ENCODE measurements around the gene EIF2AK3. TPM values are rescaled to one million over a fixed set of nuclear protein-coding genes. Genes with fewer than 3 reads are reported as not detected.

EIF2AK3 gene
- 2.2 and 4.8 TPM in 2 replicates for polyA plus RNA-seq (2012; rRNA removed)
- 4.2 and 4.8 TPM in 2 replicates for polyA plus RNA-seq (2012; cell fraction: cytosol; rRNA removed)
- polyA plus RNA-seq (2012; cell fraction: nucleus; rRNA removed): 4.8 and 9.9 TPM in 2 replicates

GRCh38 chr2:88627055-88627855 is at the start of gene EIF2AK3:
TSS of gene EIF2AK3 (minus strand) at chr2:88627464. CDS start at chr2:88627274, 190 bp downstream.
- peak; percentile 64 for TF ChIP-seq SIN3A (IDR thresholded peaks at IDR 0.05; ENCODE audit: borderline replicate concordance, low read depth, low read length)
- peak in 1 of 2 experiments; percentile 13; a peak in 1 of 4 replicates for TF ChIP-seq EP300 (IDR thresholded peaks at IDR 0.05; ENCODE audit: borderline replicate concordance in 1 of 2, low read depth in 1 of 2, low read length in 1 of 2)
- TF ChIP-seq TAF1 (IDR thresholded peaks at IDR 0.05; ENCODE audit: borderline replicate concordance, low read depth, low read length): peak; percentile 76
- peak; percentile 97 for TF ChIP-seq CHD2 (IDR thresholded peaks at IDR 0.05; ENCODE audit: low read length, partially characterized antibody)
- peak; percentile 73 for TF ChIP-seq GABPA (IDR thresholded peaks at IDR 0.05; ENCODE audit: low read depth)
- TF ChIP-seq POLR2AphosphoS5 (IDR thresholded peaks at IDR 0.05; ENCODE audit: low read depth, low read length): peak; percentile 48; the same call in 1 of the 2 replicates
- no peak for TF ChIP-seq RCOR1 (IDR thresholded peaks at IDR 0.05; ENCODE audit: low read length)
- no peak for TF ChIP-seq ZBTB33 (IDR thresholded peaks at IDR 0.05; ENCODE audit: borderline replicate concordance, low read depth)
- TF ChIP-seq, protein P1, sequence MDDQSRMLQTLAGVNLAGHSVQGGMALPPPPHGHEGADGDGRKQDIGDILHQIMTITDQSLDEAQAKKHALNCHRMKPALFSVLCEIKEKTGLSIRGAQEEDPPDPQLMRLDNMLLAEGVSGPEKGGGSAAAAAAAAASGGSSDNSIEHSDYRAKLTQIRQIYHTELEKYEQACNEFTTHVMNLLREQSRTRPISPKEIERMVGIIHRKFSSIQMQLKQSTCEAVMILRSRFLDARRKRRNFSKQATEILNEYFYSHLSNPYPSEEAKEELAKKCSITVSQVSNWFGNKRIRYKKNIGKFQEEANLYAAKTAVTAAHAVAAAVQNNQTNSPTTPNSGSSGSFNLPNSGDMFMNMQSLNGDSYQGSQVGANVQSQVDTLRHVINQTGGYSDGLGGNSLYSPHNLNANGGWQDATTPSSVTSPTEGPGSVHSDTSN (IDR thresholded peaks at IDR 0.05): peak; percentile 97
- TF ChIP-seq SMC3 (IDR thresholded peaks at IDR 0.05; ENCODE audit: low read depth, low read length): no peak
- TF ChIP-seq TEAD4 (IDR thresholded peaks at IDR 0.05; ENCODE audit: borderline replicate concordance, insufficient read depth): no peak
- peak; percentile 81 for TF ChIP-seq MXI1 (IDR thresholded peaks at IDR 0.05; ENCODE audit: low read depth, low read length)
- peak; percentile 67 for TF ChIP-seq YY1 (IDR thresholded peaks at IDR 0.05; ENCODE audit: low read depth)
- peak; percentile 85 for TF ChIP-seq ELF1 (IDR thresholded peaks at IDR 0.05)
- TF ChIP-seq GATA2 (CRISPR knock-in tag; IDR thresholded peaks at IDR 0.05): peak; percentile 47; the same call in 1 of the 2 replicates
- TF ChIP-seq MAX (IDR thresholded peaks at IDR 0.05; ENCODE audit: low read depth): peak; percentile 56; the same call in 1 of the 2 replicates
- TF ChIP-seq MEF2A (IDR thresholded peaks at IDR 0.05; ENCODE audit: borderline replicate concordance, low read depth): no peak
- TF ChIP-seq, protein P2, sequence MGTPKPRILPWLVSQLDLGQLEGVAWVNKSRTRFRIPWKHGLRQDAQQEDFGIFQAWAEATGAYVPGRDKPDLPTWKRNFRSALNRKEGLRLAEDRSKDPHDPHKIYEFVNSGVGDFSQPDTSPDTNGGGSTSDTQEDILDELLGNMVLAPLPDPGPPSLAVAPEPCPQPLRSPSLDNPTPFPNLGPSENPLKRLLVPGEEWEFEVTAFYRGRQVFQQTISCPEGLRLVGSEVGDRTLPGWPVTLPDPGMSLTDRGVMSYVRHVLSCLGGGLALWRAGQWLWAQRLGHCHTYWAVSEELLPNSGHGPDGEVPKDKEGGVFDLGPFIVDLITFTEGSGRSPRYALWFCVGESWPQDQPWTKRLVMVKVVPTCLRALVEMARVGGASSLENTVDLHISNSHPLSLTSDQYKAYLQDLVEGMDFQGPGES (IDR thresholded peaks at IDR 0.05; ENCODE audit: low read depth, low read length): peak; percentile 99
- peak; percentile 93 for TF ChIP-seq RFX5 (IDR thresholded peaks at IDR 0.05; ENCODE audit: low read length)
- TF ChIP-seq RAD21 (IDR thresholded peaks at IDR 0.05; ENCODE audit: low read length): no peak
- no peaks in the 10 kb centered on the region for H3K27me3 ChIP-seq (ENCODE audit: insufficient read depth)
- ChIA-PET CTCF (interaction anchor here (1.2 to 2.7 kb wide), 4 partner anchors 22 to 44 kb away, joined by 3 to 9 read pairs (median 5); no protein-coding TSS in a partner anchor), POLR2A (interaction anchor here (1.0 to 1.2 kb wide), 2 partner anchors 22 to 27 kb away, joined by 3 to 5 read pairs; no protein-coding TSS in a partner anchor)
- peaks cover 5 to 16% of the 10 kb centered on the region in 2 experiments; a peak in 3 of 4 replicates for H3K4me1 ChIP-seq (ENCODE audit: control insufficient read depth in 1 of 2, insufficient read depth in 2 of 2, low read depth in 1 of 2, low read length in 1 of 2)
- H3K9me2 ChIP-seq: no peaks in the 10 kb centered on the region
- H3K9ac ChIP-seq: peak within 1 kb of the TSS; percentile 85
- H3K79me2 ChIP-seq (ENCODE audit: insufficient read depth): peaks cover 45% of the 10 kb centered on the region
- peak within 1 kb of the TSS; percentile 96 to 98 for H3K27ac ChIP-seq (ENCODE audit: low read depth in 2 of 2, low read length in 1 of 2)
- no peaks in the 10 kb centered on the region for H4K20me1 ChIP-seq (ENCODE audit: insufficient read depth)
- peaks cover 0 to 4% of the 10 kb centered on the region in 2 experiments for H3K36me3 ChIP-seq (replicated peaks in 1 of 2; ENCODE audit: control insufficient read depth in 1 of 2, insufficient read depth in 2 of 2, low read length in 1 of 2)
- H3K4me2 ChIP-seq: peak within 1 kb of the TSS; percentile 97
- peaks cover 9% of the 10 kb centered on the region for H3F3A ChIP-seq (replicated peaks; ENCODE audit: insufficient read depth)
- peak; percentile 95 for DNase-seq
- H3K4me3 ChIP-seq (ENCODE audit: low read depth in 2 of 2, low read length in 1 of 2): peak within 1 kb of the TSS; percentile 81 to 96
- no peaks in the 10 kb centered on the region for H3K9me3 ChIP-seq
- H2AFZ ChIP-seq (ENCODE audit: low read depth): peak within 1 kb of the TSS; percentile 82
- WGBS (ENCODE audit: low lambda C conversion rate): 0% methylated on average over 25 of the region's 75 CpGs
